Kidney tubule cell (primary cell): ENCODE measurements around the gene MUC15.
"Not testable (repeated sequence)": the region's sequence is repeated elsewhere in the genome, so short reads cannot be mapped to it uniquely, and the experiment has no call there.

ENCODE experiments used
- DNase-seq: peaks from one replicate; pipeline ENCODE4 v3.0.0-alpha.2; 2018; ENCODE audit warnings: low spot score

The MUC15 gene

GRCh38 chr11:26571861-26572654 is at the start of gene MUC15:
Gene MUC15 (minus strand): TSS chr11:26572263. CDS start chr11:26567094, 5,169 bp downstream.
- DNase-seq = no peak

- peak; percentile 88 for DNase-seq
Measured at GRCh38 chr11:26621132-26621531, 49.1 kb upstream of the MUC15 start.

- DNase-seq = peak; percentile 25
Measured at GRCh38 chr11:26620282-26621045, 48.4 kb upstream of the MUC15 start.

- no peak for DNase-seq
Measured at GRCh38 chr11:26618441-26618840, 46.4 kb upstream of the MUC15 start.

- DNase-seq = no peak
Measured at GRCh38 chr11:26613759-26614158, 41.7 kb upstream of the MUC15 start.

GRCh38 chr11:26608507-26609146 is 36.6 kb upstream of the MUC15 start:
- DNase-seq = no peak

- DNase-seq = no peak
Measured at GRCh38 chr11:26607725-26608506, 35.9 kb upstream of the MUC15 start.

GRCh38 chr11:26599876-26600434 is 27.9 kb upstream of the MUC15 start:
- DNase-seq = no peak

GRCh38 chr11:26599425-26599824 is 27.4 kb upstream of the MUC15 start:
- DNase-seq = no peak

- no peak for DNase-seq
Measured at GRCh38 chr11:26597899-26598298, 25.8 kb upstream of the MUC15 start.

GRCh38 chr11:26597049-26597689 is 25.1 kb upstream of the MUC15 start:
- DNase-seq = not testable (repeated sequence)

GRCh38 chr11:26595207-26595865 is 23.3 kb upstream of the MUC15 start:
- not testable (repeated sequence) for DNase-seq

GRCh38 chr11:26593691-26594090 is 21.6 kb upstream of the MUC15 start:
- DNase-seq = no peak

GRCh38 chr11:26587073-26587472 is 15.0 kb upstream of the MUC15 start:
- no peak for DNase-seq

- no peak for DNase-seq
Measured at GRCh38 chr11:26584818-26585217, 12.8 kb upstream of the MUC15 start.

- DNase-seq = no peak
Measured at GRCh38 chr11:26583550-26583949, 11.5 kb upstream of the MUC15 start.

- DNase-seq = no peak
Measured at GRCh38 chr11:26580929-26581328, 8.9 kb upstream of the MUC15 start.

GRCh38 chr11:26579683-26580082 is 7.6 kb upstream of the MUC15 start:
- no peak for DNase-seq

GRCh38 chr11:26578998-26579661 is 7.1 kb upstream of the MUC15 start:
- DNase-seq = no peak

GRCh38 chr11:26575946-26576345 is 3.9 kb upstream of the MUC15 start:
- no peak for DNase-seq
